ENCODE data around the gene CLDN15.

The CLDN15 gene

GRCh38 chr7:101243646-101244374, 6.2 kb upstream of the CLDN15 start:
- peak; percentile 96 for DNase-seq (ENCODE audit: low spot score)

- DNase-seq (ENCODE audit: low spot score), result no peak
These were observed 4.1 kb upstream of the CLDN15 start for GRCh38 chr7:101241443-101242349.

- DNase-seq (ENCODE audit: low spot score), result peak; percentile 86
These were observed 3.4 kb upstream of the CLDN15 start for GRCh38 chr7:101241015-101241363.

GRCh38 chr7:101240226-101241014, 2.8 kb upstream of the CLDN15 start:
- DNase-seq (ENCODE audit: low spot score), result peak; percentile 93

- no peak for DNase-seq (ENCODE audit: low spot score)
These were observed 2.3 kb upstream of the CLDN15 start for GRCh38 chr7:101239951-101240220.

- no peak for DNase-seq (ENCODE audit: low spot score)
These were observed 1.8 kb upstream of the CLDN15 start for GRCh38 chr7:101239191-101239950.

- DNase-seq (ENCODE audit: low spot score), result no peak
These were observed 902 bp upstream of the CLDN15 start for GRCh38 chr7:101238226-101239182.

GRCh38 chr7:101236292-101236835, 1.2 kb downstream of the CLDN15 start:
- DNase-seq (ENCODE audit: low spot score), result no peak

GRCh38 chr7:101235522-101235921, 2.1 kb downstream of the CLDN15 start:
- no peak for DNase-seq (ENCODE audit: low spot score)

- peak; percentile 58 for DNase-seq (ENCODE audit: low spot score)
These were observed 2.6 kb downstream of the CLDN15 start for GRCh38 chr7:101235050-101235449.

- no peak for DNase-seq (ENCODE audit: low spot score)
These were observed 3.0 kb downstream of the CLDN15 start for GRCh38 chr7:101234636-101235035.

- DNase-seq (ENCODE audit: low spot score), result no peak
These were observed 3.6 kb downstream of the CLDN15 start for GRCh38 chr7:101233907-101234547.

GRCh38 chr7:101232141-101232850, 5.3 kb downstream of the CLDN15 start:
- DNase-seq (ENCODE audit: low spot score), result no peak

- no peak for DNase-seq (ENCODE audit: low spot score)
These were observed 6.0 kb downstream of the CLDN15 start for GRCh38 chr7:101231644-101232043.

GRCh38 chr7:101226721-101227120, 10.9 kb downstream of the CLDN15 start:
- DNase-seq (ENCODE audit: low spot score), result no peak

GRCh38 chr7:101225650-101226049, 12.0 kb downstream of the CLDN15 start:
- no peak for DNase-seq (ENCODE audit: low spot score)

- no peak for DNase-seq (ENCODE audit: low spot score)
These were observed 14.1 kb downstream of the CLDN15 start for GRCh38 chr7:101223528-101223927.

GRCh38 chr7:101222275-101222830, 15.2 kb downstream of the CLDN15 start:
- DNase-seq (ENCODE audit: low spot score), result no peak

- no peak for DNase-seq (ENCODE audit: low spot score)
These were observed 17.3 kb downstream of the CLDN15 start for GRCh38 chr7:101220295-101220694.
